NCI-H2171 (cell line): ENCODE data around the gene FBXL4.
A peak's percentile ranks its signal among the peaks of the same experiment; 100 is the strongest.

Source experiments
- DNase-seq: peaks from one replicate; lab custom pipeline; 2025; lab: John Stamatoyannopoulos, UW

FBXL4 gene

DNA sequence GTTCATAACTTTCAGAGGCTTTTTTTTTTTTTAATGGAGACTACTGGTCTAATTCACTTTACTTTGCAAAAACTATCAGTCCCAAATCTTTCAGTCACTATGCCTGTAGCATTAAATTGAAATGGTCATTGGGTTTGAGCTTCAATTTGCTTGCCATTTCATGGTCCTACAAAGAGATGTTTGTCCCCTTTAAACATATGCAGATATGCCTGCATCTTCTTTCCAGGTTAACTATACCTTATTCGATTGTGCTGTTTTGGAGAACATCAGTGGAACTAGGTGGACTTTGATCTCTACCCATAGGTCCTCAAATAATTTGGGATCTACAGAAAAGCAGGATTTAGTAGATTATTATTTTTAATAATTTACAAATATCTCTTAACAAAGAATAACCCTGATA lies 108.8 kb downstream of the FBXL4 start:
- DNase-seq, result no peak

DNA sequence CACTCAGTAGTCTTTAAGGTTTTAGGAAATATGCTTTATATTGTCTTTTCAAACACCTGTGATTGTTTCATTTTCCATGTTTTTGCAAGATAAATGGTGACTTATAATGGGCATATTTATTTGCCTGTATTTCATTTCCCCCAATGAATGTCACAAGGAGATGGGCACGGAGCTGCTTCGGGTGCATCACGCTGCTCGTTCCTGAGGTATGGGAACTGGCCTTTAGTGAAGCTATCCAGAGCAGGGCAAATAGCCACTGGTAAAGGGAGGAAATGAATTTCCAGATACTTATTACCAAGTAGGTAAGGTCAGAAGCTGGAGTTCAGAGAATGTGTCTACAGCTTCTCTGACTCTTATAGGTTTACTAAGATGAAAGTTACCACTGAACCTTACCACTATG lies 109.7 kb downstream of the FBXL4 start:
- DNase-seq, result no peak

DNA sequence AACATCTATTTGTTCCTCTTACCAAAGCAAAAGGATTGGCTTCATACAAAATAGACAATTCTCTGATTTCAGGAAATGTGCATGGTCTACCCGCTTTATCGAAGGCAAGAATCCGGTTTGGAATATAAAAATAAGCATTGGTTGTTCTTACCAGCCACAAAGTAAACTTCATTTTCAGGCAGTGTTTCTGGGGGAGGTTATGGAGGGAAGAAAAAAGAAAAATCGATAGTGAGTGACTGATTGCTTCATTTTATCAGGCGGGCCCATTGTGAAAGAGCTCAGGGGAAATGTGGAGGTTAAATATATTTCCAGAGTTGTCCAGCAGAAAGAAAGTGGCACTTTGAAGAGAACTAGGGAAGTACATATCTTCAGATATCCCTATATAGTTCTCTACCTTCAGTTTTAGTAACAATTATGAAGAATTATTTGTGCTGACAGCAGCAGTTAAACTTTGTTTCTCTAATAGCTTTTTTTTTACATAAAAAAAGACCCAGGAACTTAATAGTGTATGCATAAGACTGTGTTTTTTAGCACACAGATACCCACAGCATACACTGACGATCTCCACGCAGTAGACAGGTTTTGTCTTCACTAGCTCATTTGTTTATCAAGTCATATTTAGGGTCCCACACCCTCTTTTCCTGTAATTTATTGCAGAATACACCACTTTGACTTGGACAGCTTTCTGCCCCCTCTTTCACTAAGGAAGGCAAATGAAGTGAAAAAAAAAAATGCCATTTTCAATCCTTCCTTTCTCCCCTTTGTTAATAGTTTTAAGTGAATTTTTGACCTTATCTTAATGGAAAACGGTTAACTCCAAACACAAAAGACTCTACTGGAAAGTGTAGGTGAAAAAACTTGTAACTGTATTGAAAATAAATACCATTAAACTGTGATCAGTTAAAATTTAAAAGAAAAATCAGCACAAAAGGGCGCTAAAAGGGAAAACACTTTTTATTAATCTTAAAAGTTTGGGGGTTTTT lies 110.5 kb downstream of the FBXL4 start:
- DNase-seq, result no peak

DNA sequence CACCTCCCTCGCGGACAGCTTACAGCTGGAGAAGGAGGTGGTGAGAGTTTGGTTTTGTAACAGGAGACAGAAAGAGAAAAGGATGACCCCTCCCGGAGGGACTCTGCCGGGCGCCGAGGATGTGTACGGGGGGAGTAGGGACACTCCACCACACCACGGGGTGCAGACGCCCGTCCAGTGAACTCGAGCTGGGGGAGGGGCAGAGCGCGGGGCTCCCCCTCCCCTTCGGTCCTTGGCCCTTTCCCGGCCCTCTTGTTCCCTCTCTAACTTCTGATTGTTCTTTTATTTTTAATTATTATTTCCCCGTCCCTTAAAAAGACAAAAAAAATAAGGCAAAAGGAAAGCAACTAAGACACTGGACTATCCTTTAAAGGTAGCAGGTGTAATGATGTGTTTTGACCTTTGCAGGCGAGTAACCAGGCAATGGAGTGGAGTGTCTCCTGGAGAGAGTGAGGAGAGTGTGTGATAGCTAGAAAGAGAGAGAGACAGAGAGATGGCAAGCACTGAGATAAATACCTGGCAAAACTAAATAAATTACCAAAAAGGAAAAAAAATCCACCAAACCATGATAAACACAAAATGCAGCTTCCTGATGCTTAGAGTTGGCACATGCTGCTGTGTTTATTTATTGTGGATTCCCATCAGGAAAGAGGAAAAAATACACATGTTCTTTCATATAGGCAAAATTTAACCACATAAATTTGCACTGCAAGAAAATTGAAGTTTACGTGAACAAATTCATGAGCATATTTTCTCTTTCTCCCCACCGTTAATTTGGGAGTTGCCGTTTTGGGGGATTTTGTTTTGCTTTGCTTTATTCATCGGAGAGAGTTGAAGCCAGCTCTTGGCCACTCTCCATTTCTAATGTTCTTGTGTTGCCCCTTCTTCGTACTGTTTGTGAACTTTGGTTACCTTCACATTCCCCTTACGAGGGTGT lies 111.5 kb downstream of the FBXL4 start:
- DNase-seq, result no peak

DNA sequence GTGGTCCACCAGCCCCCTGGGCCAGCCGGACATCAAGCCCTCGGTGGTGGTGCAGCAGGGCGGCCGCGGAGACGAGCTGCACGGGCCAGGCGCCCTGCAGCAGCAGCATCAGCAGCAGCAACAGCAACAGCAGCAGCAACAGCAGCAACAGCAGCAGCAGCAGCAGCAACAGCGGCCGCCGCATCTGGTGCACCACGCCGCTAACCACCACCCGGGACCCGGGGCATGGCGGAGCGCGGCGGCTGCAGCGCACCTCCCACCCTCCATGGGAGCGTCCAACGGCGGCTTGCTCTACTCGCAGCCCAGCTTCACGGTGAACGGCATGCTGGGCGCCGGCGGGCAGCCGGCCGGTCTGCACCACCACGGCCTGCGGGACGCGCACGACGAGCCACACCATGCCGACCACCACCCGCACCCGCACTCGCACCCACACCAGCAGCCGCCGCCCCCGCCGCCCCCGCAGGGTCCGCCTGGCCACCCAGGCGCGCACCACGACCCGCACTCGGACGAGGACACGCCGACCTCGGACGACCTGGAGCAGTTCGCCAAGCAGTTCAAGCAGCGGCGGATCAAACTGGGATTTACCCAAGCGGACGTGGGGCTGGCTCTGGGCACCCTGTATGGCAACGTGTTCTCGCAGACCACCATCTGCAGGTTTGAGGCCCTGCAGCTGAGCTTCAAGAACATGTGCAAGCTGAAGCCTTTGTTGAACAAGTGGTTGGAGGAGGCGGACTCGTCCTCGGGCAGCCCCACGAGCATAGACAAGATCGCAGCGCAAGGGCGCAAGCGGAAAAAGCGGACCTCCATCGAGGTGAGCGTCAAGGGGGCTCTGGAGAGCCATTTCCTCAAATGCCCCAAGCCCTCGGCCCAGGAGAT lies 112.4 kb downstream of the FBXL4 start:
- DNase-seq, result no peak

DNA sequence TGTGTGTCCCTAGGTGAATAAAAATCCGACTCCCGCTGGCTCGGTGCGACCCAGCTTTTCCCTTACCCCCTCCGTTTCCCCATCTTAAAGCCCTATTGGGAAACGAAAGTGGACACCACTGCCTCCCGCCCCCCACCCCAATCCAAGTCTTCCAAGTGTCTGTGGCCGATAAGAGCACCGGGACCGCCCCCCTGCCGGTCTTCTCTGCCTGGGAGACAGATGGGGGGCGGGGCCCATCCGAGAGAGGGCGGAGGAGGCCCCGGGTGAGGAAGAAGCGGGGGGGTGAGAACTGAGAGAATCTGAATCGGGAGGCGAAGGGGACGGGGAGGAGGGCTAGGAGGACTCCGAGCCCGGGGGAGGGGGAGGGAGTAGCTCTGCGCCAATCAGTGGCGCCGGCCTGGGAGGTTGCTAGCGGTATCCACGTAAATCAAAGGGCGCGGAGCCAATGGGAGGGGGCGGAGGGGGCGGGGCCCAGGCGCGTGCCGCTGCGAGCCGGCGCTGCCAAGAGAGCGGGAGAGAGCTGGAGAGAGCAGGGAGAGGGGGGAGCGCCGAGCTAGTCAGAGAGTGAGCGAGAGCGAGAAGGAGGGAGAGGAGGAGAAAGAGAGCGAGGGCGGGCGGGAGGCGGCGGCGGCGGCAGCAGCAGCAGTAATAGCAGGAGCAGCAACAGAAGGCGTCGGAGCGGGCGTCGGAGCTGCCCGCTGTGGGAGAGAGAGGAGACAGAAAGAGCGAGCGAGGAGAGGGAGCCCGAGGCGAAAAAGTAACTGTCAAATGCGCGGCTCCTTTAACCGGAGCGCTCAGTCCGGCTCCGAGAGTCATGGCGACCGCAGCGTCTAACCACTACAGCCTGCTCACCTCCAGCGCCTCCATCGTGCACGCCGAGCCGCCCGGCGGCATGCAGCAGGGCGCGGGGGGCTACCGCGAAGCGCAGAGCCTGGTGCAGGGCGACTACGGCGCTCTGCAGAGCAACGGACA lies 113.4 kb downstream of the FBXL4 start, which contains the start of gene POU3F2:
POU3F2 (plus strand) TSS at position 515 of the 972 bp plus-strand sequence; CDS start at position 815, 300 bp downstream.
- peak; percentile 96 for DNase-seq

DNA sequence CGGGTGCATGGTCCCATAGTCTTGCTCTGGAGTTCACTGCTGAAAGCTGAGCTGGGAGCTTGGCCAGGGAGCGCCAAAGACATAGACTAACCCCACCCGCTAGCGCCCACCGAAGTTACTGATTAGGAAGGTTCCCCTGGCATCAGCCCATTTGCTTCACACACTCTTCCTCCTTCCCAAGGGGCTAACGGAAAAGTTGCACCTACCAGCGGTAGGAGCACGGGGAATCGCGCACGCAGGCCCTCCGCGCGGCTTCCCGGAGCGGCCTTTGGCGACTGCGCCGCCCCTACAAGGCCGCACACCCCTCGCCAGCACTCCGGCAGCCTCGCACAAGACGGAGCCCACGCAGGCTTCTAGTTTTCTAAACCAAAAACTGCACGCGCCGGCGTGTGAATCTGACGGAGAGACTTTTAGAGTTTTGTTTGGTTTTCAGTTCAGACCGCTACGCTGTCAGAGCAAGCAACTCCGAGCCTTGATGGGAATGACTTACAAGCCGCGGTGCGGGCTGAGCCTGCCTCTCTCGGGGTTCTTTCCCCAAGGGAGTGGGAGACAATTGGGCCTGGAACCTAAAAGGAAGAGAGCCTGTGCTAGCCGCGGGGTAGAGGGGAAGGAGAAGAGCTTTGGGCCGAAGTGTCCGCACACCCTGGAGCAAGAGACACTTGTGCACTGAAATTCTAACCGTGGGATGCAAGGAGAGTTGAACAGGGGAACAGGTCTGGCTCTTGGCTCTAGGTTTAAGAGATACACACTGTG lies 114.3 kb downstream of the FBXL4 start:
- peak; percentile 24 for DNase-seq

DNA sequence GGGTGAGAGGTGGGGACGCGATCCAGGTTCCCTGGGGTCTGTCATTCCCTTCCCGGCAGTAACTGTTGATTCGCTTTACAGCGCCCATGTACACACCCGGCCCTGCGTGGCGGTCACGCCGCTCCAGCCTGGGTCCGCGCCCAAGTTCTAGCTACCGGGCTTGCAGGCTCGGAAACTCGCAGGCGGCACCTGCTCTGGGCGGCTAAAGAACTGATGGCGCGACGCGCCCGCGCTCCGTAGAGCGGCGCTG lies 114.8 kb downstream of the FBXL4 start:
- DNase-seq, result no peak

DNA sequence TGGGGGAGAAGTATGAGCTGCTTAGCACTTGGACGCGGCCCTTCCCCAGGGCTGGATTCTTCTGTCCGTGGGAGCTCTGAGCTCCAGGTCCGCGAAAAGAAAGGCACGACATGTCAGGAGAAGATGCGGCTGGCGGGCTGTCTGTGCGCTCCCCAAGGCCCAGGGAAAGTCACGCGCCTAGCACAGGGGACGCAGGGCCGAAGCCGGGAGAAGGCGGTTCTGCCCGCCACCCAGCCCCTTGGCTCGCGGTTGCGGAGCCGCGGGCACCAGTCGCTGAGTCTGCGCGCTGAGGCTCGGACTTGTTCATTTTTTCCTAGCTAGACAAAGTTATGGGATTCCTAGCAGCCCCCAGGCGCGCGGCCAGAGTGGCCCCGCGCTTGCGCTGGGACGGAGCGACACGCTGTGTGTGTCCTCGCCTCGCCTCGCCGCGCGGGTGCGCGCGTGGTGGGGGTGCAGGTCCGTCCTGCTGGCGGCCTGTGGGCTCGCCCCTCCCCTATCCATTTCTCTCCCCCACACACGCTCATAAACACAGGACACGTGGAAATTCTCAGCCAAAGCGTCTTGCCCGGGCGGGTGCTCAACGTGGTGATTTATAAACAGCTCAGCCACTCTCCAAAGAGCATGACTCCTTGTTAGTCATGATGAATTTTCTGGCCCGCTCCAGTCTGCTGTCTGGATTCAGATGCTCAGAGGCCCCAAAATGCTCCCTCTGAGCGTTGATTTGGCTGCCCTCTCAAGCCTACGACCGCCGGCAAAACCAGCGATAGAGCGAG lies 115.3 kb downstream of the FBXL4 start:
- no peak for DNase-seq

DNA sequence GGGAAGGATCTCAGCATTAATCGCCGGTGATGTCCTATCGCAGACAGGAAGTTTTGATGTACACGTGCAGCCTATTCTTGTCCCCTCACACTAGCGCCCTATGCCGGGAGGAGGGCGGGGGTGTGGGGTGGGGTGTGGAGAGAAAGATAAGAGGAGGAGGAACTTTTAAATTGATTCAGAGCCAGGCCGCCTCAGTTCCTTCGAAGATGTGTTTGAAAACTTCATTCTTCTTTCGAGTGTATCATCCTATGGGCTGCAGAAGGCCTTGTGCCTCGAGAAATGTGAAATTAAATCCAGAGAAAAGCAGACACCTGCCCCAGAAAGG lies 115.8 kb downstream of the FBXL4 start:
- DNase-seq, result no peak

DNA sequence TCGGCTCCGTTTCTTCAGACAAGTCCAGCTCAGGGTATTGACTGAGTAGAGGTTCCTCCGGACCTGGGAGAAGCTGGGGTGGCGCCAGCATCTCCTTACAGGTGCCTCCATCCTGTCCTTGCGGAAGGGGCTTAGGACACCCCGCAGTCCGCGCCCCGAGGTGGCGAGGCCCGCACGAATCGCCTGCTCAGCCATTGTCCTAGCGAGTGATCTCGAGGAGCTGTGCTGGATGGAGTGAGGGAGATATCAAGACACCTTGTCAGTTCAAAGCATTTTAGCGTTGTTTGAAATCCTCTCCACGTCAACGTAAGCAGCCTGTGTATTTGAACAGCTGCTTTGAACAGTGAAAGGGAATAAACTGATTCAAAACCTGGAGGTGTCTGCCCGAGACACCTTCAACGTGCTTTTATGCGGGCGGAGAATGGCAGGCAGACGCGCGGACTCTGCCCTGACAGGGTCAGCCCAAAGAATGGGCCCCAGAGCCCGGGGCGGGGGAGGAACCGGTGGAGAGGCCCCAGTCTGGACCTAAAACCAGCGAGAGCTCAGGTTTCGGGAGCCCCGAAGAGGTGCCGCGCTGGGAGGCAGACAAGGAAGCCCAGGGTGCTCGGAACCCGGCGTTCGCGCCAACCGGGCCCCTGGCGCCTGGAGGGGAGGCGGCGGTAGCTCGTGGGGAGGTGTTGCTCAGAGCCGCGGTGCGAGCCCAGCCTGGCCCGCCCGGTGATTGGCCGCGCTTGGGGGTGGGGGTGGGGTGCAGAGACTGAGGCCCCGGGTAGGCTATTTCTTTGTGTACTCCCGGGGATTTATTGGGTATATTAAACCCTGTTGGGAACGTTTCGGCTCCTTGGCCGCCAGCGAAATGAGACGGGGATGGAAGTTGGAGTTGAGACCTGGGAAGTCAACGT lies 116.4 kb downstream of the FBXL4 start:
- DNase-seq, result no peak

DNA sequence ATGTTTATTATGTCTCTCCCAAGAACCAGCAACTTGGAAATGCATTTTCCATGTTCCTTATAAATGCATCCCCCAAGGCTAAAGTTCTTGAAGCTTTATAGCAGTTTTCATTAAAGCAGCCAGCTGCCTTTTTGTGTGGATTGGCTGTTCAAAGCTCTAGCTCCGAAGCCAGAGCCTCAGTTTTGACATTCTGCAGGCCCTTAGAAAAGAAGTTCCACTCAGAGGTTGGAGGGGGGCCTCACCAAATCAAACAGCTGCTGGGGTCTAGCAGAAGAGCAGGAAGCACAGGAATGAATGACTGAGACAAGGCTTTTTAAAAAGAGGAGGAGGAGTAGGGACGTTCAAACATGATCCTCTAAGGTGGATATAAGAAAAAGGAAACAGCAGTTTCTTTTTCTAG lies 117.6 kb downstream of the FBXL4 start:
- DNase-seq, result no peak

DNA sequence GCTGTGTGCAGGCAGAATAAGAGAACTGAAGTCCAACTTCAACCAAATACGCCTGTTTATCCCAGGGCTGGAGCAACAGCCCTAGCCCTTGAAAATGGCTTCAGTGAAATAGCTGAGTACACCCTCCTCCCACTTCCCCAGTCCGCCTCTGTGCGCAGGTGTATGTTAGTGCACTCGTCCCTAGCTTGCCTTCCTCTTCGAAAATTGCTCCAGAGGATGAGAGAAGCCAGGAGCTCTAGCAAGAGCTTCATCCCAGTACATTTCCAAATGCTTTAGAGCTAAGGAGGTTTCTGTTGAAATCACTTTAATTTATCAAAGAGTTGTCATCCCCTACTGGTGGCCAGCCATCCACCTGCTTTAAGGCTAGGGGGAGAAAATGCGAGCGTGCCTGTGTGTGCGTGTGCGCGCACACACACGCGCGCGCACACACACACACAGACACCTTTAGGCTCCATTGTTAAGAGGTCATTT lies 118.8 kb downstream of the FBXL4 start:
- DNase-seq, result no peak

DNA sequence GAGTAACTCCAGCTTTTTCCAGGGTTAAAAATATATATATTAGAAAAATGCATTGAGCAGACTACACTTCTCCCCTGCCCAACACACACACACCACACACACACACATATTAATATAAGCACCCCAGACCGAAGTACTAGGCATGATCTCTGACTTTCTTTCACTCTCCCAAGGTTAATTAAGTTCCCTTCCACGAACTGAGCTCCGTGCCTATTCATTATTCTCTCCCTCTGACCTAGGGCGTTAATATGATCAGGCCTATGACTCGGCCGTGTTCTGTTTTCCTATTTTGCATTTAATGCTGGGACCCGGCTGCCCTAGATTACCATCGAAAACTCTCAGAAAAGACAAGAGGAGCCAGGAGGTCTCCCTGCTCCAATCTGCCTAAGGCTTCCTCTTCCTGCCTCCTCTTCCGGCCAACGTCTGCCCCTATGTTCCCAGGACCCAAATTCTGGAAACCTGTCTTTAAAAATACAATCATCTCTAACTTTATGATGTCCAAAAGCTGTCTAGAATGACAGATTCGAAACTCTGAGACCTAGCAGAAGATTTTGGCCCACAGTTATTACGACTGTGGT lies 119.4 kb downstream of the FBXL4 start:
- DNase-seq, result no peak

DNA sequence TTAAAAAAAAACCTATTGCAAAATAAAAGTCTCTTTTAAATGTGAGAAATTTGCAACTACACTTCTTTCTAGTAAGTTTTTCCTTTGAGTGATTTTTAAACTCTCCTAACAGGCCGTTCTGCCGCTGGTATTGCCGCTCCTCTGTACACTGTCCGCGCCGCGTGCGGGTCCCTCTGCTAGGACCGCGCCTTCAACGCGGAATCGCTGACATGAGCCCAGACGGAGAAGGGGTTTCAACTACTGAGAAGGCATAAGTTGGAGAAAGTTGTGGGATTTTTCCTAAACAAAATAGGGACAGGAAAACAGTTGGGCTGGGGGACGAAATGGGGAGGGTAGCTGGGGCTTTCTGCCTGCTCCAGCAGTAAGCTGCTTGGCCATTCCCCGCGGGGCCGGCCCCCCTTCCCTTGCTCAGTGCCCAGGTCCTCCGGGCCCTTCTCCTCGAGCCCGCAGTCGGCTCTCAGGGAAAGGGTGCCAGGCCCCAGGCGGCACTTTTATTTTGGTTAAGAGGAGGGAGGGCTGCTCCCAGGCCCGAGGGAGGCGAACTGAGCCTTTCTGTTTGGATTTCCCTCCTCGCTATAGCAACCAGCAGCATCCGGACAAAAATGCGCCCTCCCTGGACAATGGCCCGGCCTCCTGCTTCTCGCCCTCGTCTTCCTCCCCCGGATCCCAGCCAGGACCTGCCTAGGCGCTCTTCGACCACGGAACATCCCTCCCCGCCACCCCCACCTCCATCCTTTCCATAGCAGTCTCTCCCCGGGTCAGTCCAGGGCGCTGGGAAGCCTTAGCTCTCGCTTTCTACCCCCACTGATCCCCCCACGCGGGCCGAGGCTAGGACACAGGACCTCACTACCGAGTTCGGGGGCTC lies 120.2 kb downstream of the FBXL4 start:
- DNase-seq, result no peak

DNA sequence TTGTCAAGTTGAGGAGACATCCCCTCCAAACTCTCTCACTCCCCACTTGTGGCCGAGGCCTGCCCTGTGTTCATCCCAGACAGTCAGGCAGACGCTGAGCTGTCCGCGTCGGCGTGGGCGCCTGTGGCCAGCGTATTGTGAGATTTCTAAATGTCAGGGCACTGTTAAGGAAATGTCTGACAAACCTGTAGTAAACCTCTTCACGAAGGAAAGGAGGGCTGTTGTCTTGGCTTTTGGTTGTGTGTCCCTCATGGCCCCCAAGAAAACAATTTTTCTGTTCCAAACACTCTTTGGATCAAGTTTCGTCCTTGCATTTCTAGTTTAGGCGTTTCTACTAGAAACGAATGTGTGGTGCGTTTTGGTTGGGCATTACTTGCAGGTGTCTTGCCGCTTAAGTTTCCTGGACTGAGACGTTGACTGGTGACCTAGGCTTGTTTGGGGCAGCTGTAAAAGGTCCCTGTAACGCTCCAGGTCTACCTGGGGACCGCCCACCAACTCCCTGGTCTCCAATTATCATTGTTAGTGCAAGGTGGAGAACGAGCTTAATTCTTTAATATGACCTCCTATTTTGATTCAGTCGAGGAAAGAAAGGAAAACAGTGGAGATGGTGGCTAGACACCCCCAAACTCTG lies 122.0 kb downstream of the FBXL4 start:
- DNase-seq, result no peak
